NCI-H1694 treated with DMSO at 0.1 percent for 48 hours (cell line): ENCODE measurements around the gene SIPA1.
A peak's percentile ranks its signal among the peaks of the same experiment; 100 is the strongest.
"Not testable (repeated sequence)": the region's sequence is repeated elsewhere in the genome, so short reads cannot be mapped to it uniquely, and the experiment has no call there.

ENCODE experiments used
- DNase-seq: peaks from one replicate; lab custom pipeline; 2025; lab: John Stamatoyannopoulos, UW

Gene SIPA1

DNA sequence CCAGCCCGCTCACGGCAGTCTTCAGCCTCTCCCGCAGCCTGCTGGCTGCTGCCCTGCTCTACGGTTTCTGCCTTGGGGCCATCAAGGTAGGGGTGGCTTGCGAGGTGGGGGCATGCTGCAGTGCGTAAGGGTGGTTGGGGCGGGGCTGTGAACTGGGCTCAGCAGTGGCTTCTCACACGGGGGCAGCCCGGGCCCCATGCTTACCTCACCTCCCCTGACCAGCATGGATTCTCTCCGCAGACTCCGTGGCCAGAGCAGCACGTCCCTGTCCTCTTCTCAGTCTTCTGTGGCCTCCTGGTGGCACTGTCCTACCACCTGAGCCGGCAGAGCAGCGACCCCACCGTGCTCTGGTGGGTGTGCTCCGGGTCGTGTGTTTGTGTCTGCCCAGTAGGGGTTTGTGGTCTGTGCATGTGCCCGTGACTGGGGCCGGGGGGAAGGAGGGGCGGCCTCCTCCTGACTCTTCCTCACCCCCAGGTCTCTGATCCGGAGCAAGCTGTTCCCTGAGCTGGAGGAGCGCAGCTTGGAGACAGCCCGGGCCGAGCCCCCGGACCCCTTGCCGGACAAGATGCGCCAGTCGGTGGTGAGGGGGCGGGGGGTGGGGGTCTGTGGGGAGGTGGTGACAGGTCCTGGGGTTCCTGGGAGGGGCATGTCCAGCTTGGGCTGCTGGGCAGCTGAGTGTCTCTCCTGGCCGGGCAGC is 12.8 kb upstream of the SIPA1 start:
- no peak for DNase-seq

DNA sequence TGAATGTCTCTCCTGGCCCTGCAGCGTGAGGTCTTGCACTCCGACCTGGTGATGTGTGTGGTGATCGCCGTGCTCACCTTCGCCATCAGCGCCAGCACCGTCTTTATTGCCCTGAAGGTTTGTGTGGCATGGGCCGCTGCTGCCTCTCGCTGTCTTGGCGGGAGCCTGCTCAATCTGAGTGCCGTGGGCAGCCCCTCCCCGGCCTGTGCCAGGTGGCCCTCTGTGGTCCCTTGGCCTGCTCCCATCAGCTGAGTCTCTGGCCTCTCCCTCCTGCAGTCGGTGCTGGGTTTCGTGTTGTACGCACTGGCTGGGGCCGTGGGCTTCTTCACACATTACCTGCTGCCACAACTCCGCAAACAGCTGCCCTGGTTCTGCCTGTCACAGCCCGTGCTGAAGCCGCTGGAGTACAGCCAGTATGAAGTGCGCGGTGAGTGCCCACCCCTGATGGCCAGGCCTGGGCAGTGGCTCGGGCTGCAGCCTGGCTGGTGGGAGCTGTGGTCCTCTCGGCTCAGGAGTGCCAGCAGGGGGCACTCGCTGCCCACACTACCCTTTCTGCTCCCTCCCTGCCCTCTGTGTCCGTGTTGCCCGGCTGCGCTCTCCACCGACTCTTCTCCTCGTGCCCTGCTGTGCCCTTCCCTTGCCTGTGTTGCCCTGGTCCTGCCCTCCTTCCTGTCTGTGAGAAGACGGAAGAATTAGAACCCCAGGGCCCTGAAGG is 12.1 kb upstream of the SIPA1 start:
- DNase-seq: peak; percentile 23

DNA sequence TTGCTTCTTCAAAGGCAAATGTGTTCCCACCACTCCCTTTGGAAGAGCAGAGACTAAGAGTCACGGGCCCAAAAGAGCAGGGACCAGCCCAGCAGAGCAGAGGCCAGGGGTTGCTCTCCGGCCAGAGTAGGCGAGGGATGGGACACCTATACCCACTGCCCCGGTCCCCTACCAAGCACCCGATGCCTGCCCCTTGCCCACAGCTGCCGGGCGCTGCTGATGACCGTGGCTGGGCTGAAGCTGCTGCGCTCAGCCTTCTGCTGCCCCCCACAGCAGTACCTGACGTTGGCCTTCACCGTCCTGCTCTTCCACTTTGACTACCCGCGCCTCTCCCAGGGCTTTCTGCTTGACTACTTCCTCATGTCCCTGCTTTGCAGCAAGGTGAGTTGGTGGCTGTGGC is 10.7 kb upstream of the SIPA1 start:
- no peak for DNase-seq

DNA sequence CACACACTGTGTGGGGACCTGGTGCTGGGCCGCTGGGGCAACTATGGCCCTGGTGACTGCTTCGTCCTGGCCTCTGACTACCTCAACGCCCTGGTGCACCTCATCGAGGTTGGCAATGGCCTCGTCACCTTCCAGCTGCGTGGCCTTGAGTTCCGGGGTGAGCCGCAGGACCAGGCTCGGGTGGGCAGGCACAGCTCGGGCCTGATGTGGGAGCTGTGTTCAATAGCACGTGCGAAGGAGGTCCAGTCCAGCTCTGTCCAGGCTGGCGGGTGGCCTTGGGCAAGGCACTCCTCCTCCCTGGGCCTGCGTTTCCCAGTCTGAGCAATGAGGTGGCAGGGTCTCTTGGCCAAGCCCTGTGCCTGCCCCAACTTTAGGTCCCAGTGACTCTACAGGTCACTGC is 8.3 kb upstream of the SIPA1 start:
- DNase-seq: no peak

DNA sequence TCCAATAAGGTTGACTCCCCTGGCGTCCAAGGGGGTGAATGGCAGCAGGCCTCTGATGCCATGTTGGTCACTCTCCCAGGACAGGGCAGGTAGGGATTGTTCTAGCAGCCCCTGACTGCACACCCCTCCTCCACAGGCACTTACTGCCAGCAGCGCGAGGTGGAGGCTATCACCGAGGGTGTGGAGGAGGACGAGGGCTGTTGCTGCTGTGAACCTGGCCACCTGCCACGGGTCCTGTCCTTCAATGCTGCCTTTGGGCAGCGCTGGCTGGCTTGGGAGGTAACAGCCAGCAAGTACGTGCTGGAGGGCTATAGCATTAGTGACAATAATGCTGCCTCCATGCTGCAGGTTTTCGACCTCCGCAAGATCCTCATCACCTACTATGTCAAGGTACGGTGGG is 7.7 kb upstream of the SIPA1 start:
- DNase-seq: no peak

DNA sequence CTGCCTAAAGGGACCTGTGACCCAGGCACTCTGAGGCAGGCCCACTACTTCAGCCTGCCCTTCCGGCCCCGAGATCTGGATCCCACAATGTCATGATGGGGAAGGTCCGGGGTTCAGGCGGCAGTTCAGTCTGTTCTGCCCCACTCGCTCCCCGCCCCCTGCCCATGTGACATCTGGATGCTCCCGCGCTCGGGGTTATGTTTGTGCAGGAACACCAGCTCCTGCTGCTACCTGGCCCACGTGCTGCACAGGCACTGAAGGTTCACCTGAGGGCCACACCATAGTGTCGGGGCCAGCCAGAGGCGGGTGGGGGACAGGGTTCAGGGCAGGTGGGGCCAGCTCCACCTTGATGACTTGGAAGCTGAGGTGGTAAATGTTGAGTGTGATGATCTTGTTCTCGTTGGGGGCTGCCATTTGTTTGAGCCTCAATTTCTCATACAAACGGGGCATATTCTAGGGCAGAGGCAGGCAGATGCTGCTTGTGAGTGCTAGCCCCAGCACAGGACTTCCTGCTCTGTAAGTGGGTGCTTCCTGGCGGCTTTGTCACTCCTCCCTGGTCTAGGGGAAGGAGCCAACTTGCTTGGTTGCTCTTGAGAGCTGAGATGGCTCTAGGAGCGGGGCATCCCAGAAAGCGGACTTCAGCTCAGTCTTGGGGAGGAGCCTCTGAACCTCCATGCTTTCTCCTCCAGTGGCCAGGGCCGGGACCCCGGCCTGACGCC is 4.4 kb upstream of the SIPA1 start:
- DNase-seq: no peak

DNA sequence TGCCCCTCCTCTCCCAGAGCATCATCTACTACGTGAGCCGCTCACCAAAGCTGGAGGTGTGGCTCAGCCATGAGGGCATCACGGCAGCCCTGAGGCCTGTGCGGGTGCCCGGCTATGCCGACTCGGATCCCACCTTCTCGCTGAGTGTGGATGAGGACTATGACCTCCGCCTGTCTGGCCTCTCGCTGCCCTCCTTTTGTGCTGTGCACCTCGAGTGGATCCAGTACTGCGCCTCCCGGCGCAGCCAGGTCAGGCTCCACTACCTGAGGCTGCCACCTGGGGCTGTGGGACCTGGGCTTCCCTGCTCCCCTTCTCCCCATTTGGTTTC is 3.8 kb upstream of the SIPA1 start:
- DNase-seq: no peak

DNA sequence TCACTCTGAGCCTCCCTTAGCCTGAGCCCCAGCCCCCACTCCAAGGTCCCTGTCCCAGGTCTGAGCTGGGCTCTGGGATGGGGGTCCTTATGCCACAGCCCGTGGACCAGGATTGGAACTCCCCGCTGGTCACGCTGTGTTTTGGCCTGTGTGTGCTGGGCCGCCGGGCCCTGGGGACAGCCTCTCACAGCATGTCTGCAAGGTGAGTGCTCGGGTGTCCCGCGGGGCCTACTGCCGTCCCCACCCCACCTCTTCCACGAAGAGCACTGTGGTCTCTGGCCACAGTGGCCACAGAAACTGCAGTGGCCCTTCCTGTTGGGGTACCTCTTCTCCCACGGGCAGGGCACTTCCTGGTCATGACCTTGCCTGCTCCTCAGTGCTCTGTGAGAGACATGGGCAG is 3.5 kb upstream of the SIPA1 start:
- DNase-seq: no peak

DNA sequence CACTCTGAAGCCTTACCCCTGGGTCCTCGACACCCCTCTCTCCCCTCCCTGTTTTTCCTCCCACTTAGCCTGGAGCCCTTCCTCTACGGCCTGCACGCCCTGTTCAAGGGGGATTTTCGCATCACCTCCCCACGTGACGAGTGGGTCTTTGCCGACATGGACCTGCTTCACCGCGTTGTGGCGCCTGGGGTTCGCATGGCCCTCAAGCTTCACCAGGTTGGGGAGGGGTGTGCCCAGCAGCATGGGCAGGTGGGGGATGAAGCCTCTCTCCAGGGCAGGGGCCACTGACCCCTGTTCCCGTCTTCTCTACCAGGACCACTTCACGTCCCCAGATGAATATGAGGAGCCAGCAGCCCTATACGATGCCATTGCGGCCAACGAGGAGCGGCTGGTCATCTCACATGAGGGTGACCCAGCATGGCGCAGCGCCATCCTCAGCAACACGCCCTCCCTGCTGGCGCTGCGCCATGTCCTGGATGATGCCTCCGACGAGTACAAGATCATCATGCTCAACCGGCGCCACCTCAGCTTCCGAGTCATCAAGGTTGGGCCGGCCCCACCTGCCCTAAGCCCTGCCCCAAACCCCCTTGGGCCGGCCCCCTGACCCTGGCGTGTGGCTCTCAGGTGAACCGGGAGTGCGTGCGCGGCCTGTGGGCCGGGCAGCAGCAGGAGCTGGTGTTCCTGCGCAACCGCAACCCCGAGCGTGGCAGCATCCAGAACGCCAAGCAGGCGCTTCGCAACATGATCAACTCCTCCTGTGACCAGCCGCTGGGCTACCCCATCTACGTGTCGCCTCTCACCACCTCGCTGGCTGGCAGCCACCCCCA is 2.8 kb upstream of the SIPA1 start:
- no peak for DNase-seq

DNA sequence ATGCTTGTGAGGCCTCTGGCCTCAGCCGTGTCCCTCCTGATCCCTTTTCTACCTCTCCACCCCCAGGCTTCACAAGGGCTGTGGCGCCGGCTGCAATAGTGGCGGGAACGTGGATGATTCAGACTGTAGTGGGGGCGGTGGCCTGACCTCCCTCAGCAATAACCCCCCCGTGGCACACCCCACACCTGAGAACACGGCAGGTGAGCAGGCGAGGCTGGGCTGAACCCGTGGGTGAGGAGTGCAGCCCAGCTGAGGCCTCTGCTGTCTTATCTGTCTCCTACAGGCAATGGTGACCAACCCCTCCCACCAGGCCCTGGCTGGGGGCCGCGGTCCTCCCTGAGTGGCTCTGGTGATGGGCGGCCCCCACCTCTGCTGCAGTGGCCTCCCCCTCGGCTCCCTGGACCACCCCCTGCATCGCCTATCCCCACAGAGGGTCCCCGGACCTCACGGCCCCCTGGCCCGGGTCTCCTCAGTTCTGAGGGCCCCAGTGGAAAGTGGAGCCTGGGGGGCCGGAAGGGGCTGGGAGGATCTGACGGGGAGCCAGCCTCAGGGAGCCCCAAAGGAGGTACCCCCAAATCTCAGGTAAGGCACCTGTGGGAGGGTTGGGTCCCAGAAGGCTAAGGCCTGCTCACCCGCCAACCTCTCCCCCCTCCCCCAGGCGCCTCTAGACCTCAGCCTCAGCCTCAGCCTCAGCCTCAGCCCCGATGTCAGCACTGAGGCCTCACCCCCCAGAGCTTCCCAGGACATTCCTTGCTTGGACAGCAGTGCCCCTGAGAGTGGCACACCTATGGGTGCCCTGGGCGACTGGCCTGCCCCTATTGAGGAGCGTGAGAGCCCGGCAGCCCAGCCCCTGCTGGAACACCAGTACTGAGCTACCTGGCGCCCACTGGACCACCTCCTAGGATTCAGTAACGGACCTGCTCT is 1.5 kb upstream of the SIPA1 start:
- no peak for DNase-seq

DNA sequence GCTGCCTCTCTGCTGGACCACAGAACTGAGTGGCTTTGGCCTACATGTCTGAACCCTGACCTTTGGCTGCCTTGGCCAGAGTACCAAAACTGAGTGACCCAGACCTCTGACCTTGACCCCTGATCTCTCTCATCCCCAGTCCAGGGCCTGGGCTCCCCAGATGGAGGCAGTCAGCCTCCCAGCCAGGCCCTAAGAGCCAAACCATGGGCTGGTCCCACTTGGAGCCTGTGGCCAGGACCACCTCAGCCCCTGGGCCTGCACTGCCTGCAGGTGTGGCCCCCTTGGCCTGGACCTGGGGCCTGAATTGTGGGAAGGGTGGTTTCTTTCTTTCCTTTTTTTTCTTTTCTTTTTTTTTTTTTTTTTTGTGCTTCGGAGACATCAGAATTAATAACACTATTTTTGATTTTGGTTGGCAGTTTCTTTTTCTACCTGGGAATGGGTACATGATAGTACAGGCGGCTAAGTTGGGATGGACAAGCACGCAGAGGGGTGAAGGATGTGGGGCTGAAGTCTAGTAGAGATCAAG is 806 bp upstream of the SIPA1 start:
- DNase-seq: no peak

DNA sequence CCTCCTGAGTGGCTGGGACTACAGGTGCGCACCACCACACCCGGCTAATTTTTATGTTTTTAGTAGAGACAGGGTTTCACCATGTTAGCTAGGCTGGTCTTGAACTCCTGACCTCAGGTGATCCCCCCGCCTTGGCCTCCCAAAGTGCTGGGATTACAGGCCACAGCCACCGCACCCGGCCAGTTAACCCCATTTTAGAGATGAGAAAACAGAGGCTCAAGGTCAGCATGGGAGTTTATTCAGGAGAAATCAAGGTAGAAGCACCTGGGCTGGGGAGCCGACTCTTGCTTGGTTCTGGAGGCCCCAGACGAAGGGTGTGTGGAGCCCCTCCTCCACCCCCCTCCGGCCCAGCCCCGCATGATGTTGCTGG is 1.3 kb downstream of the SIPA1 start:
- DNase-seq: not testable (repeated sequence)

DNA sequence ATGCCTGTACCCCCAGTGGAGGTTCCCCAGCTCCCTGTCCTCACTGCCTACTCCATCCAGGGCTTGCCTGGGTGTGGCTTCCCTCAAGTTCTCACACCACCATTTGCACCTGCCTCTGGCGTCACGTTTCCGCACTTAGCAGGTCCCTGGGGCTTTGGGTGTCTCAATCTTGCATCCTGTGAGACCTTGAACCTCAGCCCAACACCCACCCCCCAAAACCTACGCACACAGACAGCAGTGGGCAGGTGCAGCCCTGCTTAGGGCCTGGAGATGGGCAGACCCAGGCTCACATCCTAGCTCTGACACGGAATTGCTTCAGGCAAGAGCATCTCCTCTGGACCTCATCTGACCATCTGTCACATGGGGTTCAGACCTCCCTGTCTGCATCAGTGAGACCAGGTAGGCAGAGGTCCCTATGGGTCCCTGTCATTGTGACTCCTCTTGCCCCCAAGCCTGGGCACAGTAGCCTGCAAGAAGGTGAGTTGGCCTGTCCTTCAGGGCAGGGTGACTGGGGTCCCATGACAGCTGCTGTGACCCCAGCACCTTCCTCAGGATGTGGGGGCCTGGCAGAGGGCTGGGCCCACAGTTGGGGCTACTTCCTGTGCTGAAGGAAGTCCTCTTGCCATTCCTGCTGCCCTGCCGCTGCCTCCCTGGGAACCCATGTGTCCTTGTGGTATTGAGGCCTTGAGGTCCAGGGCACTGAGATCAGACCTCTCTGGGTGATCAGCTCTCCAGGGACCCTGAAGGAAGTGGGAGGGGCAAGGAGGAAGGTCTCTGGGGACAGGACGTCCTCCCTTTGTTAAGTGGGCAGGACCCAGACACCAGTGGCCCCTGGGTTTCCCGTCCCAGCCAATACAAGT is 2.0 kb downstream of the SIPA1 start:
- no peak for DNase-seq

DNA sequence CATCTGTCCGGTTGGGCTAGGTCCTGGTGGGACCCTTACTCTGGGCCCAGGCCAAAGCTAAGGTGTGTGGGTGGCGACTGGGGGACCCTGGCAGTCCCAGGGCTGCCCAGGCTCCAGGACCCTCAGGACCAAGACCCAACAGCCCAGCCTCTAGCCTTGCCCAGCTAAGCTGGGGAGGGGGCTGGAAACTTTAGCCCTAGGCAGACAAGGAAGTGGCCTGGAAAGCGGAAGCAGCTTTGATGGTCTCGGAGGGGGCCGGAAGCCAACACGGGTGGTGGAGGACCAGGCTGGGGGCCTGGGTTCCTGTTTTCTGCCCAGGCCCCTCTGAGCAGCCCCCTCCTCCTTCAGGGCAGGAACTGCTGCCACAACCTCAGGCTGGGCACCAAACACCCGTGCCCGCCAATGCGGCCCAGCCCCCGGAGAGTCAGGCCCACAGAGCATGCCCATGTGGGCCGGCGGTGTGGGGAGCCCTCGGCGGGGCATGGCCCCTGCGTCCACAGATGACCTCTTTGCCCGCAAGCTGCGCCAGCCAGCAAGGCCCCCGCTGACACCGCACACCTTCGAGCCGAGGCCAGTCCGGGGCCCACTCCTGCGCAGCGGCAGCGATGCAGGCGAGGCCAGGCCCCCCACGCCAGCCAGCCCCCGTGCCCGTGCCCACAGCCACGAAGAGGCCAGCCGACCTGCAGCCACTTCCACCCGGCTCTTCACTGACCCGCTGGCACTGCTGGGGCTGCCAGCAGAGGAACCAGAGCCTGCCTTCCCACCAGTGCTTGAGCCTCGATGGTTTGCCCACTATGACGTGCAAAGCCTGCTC is 2.8 kb downstream of the SIPA1 start:
- DNase-seq: no peak

DNA sequence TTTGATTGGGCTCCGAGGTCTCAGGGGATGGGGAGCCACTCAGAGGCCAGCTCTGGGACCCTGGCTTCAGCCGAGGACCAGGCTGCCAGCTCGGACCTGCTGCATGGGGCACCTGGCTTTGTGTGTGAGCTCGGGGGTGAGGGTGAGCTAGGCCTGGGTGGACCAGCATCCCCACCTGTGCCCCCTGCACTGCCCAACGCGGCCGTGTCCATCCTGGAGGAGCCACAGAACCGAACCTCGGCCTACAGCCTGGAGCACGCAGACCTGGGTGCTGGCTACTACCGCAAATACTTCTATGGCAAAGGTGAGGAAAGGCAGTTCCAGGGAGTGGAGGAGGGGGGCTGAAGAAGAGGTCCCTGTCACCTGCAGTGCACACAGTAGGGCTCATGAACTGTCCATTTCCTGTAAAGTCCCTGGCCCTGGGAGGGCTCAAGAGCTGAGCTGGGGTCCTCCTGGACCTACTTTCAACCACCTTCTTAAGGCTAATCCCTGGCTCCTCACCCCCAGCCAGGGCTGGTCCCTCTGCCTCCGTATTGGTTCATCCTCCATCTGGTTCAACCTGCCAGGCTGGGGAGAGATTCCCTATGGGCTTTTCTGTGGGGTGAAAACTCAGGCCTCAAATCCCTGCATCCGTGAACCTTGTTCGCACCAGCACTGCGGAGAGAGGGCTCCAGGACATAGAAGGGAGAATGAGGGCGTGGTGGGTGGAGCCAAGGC is 3.6 kb downstream of the SIPA1 start:
- DNase-seq: no peak

DNA sequence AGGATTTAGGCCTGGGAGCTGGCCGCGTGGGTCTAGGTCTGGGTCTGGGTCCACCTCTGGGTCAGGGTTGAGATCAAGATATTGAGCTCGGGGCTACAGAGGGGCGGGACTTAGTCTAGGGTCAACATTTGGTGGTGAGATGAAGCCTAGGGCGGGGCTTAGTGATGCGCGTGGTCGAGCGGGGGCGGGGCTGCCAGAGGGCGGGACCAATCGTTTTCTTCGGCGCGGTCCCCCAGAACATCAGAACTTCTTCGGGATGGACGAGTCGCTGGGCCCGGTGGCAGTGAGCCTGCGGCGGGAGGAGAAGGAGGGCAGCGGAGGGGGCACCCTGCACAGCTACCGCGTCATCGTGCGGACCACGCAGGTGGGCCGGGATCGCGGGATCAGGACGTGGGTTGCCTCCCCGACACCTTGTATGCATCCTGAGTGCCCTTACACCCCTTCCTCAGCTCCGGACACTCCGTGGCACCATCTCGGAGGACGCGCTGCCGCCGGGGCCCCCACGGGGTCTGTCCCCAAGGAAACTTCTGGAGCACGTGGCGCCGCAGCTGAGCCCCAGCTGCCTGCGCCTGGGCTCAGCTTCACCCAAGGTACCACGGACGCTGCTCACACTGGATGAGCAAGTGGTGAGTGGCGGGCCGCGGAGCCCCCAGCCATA is 4.2 kb downstream of the SIPA1 start:
- no peak for DNase-seq

DNA sequence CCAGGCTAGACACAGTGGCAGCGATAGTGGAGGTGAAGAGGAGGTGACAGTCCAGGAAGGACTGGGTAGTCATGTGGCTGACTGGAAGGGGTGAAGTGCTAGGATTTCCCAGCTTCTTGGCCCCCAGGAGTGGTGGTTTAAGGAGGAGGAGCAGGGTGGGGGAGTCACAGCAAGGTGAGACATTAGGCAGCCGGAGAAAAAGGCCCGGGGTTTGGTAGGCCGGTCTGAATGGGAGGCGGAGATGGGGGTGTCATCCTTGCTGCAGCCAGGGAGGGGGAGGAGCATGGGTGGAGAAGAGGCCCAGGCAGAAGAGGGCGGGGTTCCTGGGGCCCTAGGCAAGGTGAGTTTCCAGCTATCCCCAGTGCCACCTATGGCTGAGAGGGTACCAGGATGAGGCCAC is 6.1 kb downstream of the SIPA1 start:
- DNase-seq: no peak

DNA sequence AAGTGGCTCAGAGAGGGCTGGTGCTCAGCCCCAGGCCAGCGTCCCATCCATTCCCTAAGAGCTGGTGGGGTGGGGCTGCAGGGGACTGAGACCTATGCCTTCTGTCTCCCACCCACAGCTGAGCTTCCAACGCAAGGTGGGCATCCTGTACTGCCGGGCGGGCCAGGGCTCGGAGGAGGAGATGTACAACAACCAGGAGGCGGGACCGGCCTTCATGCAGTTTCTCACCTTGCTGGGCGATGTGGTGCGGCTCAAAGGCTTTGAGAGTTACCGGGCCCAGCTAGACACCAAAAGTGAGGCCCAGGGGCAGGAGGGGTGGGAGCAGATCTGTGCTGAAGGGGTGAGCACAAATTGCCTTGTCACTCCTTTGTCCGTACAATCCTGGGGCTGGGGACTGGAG is 6.9 kb downstream of the SIPA1 start:
- no peak for DNase-seq
